SK-N-SH (cell line): ENCODE results near the gene PPIB. TPM values are rescaled to one million over a fixed set of nuclear protein-coding genes. Genes with fewer than 3 reads are reported as not detected.

ENCODE experiments used
- CTCF ChIA-PET: fragments of 300-600, 350-600 bp; formaldehyde crosslinking; extraction: SDS; loops from one replicate; lab custom pipeline; 2021; lab: Yijun Ruan, JAX
- POLR2A ChIA-PET: fragments of 350-600 bp; sonication (Branson Sonifier 250); formaldehyde crosslinking; extraction: SDS; loops from one replicate; lab custom pipeline; 2020; ENCODE audit warnings: antibody characterized with exemption, inconsistent platforms; lab: Yijun Ruan, JAX
- DNase-seq: peaks from one replicate; pipeline ENCODE4 v3.0.0; 2012
- H2AFZ ChIP-seq: fragments of 200-600 bp; sonication (generic); 2 replicates; pipeline ENCODE4 v1.8.1; 2016; ENCODE audit warnings: antibody characterized with exemption, mild to moderate bottlenecking, low read depth
- H3F3A ChIP-seq: fragments of 200-600 bp; sonication (generic); replicated peaks from 2 replicates; pipeline ENCODE3; 2016; ENCODE audit warnings: antibody characterized with exemption, mild to moderate bottlenecking; ENCODE audit not compliant: insufficient read depth
- H3K27ac ChIP-seq, 2 experiments: fragments of 200-500 bp in 1 of 2; fragments of 200-600 bp in 1 of 2; sonication (Bioruptor generic) in 1 of 2; sonication (generic), shearing (Covaris generic) in 1 of 2; 2 replicates each; pipeline versions ENCODE4 v1.5.1 to v1.6.1; 2014 to 2016; ENCODE audit warnings: low read depth in 2 of 2, inconsistent platforms in 1 of 2, low read length in 1 of 2, mild to moderate bottlenecking in 1 of 2, mixed read lengths in 1 of 2
- H3K27me3 ChIP-seq: fragments of 200-600 bp; sonication (generic), shearing (Covaris generic); 2 replicates; pipeline ENCODE4 v1.6.1; 2016; ENCODE audit warnings: mixed run types; ENCODE audit not compliant: insufficient read depth
- H3K36me3 ChIP-seq, 2 experiments: fragments of 200-500 bp in 1 of 2; fragments of 200-600 bp in 1 of 2; sonication (Bioruptor generic) in 1 of 2; sonication (generic) in 1 of 2; replicated peaks in 1 of 2; 2 replicates each; pipeline versions ENCODE3 to v1.5.1; 2014 to 2016; ENCODE audit warnings: low read length in 1 of 2, mild to moderate bottlenecking in 1 of 2; ENCODE audit not compliant: insufficient read depth in 2 of 2, control insufficient read depth in 1 of 2
- H3K4me1 ChIP-seq, 2 experiments: fragments of 200-500 bp in 1 of 2; fragments of 200-600 bp in 1 of 2; sonication (Bioruptor generic) in 1 of 2; sonication (generic), shearing (Covaris generic) in 1 of 2; 2 replicates each; pipeline versions ENCODE4 v1.5.1 to v1.6.1; 2014 to 2016; ENCODE audit warnings: low read depth in 1 of 2, low read length in 1 of 2, mixed run types in 1 of 2; ENCODE audit not compliant: insufficient read depth in 2 of 2, control insufficient read depth in 1 of 2
- H3K4me2 ChIP-seq: fragments of 200-600 bp; sonication (generic), shearing (Covaris generic); 2 replicates; pipeline ENCODE4 v1.6.1; 2017; ENCODE audit warnings: mixed run types
- H3K4me3 ChIP-seq, 2 experiments: fragments of 200-500 bp in 1 of 2; fragments of 200-600 bp in 1 of 2; sonication (Bioruptor generic) in 1 of 2; sonication (generic), shearing (Covaris generic) in 1 of 2; 2 replicates each; pipeline versions ENCODE4 v1.5.1 to v1.8.1; 2014 to 2016; ENCODE audit warnings: low read depth in 2 of 2, inconsistent platforms in 1 of 2, low read length in 1 of 2, mild to moderate bottlenecking in 1 of 2, mixed read lengths in 1 of 2, moderate library complexity in 1 of 2
- H3K79me2 ChIP-seq: fragments of 200-600 bp; sonication (generic); 2 replicates; pipeline ENCODE4 v1.8.1; 2017; ENCODE audit warnings: mild to moderate bottlenecking; ENCODE audit not compliant: insufficient read depth
- H3K9ac ChIP-seq: fragments of 200-600 bp; sonication (generic); 2 replicates; pipeline ENCODE4 v1.6.1; 2017; ENCODE audit warnings: mixed run types
- H3K9me2 ChIP-seq: fragments of 200-600 bp; sonication (generic); 2 replicates; pipeline ENCODE4 v1.6.1; 2017; ENCODE audit warnings: mixed run types
- H3K9me3 ChIP-seq: fragments of 200-600 bp; sonication (generic); 2 replicates; pipeline ENCODE4 v1.6.1; 2017; ENCODE audit warnings: mixed run types, mild to moderate bottlenecking, moderate library complexity
- H4K20me1 ChIP-seq: fragments of 200-600 bp; sonication (generic); 2 replicates; pipeline ENCODE4 v1.6.1; 2017; ENCODE audit warnings: mild to moderate bottlenecking, mixed run types; ENCODE audit not compliant: insufficient read depth
- CHD2 ChIP-seq: fragments of 150-350 bp; IDR thresholded peaks from 2 replicates; pipeline ENCODE4 v1.6.1; 2018; ENCODE audit warnings: low read length; ENCODE audit not compliant: partially characterized antibody
- ELF1 ChIP-seq: IDR thresholded peaks from 2 replicates; pipeline ENCODE4 v1.4.0; 2012
- EP300 ChIP-seq, 2 experiments: IDR thresholded peaks; 2 replicates each; pipeline versions ENCODE4 v1.4.0 to v1.6.1; 2012; ENCODE audit warnings: borderline replicate concordance in 1 of 2, low read depth in 1 of 2, low read length in 1 of 2
- FOXM1 ChIP-seq: IDR thresholded peaks from 2 replicates; pipeline ENCODE4 v1.4.0; 2012; ENCODE audit warnings: low read depth, mild to moderate bottlenecking
- GATA2 ChIP-seq: sonication (generic); formaldehyde crosslinking; IDR thresholded peaks from 2 replicates; pipeline ENCODE4 v1.5.0; 2020; ENCODE audit warnings: mild to moderate bottlenecking, missing genetic modification reagents
- JUND ChIP-seq: IDR thresholded peaks from 2 replicates; pipeline ENCODE4 v1.4.0; 2012
- MEF2A ChIP-seq: IDR thresholded peaks from 2 replicates; pipeline ENCODE4 v1.4.0; 2012; ENCODE audit warnings: low read depth, borderline replicate concordance
- NFIC ChIP-seq: IDR thresholded peaks from 2 replicates; pipeline ENCODE4 v1.4.0; 2012; ENCODE audit warnings: borderline replicate concordance
- RAD21 ChIP-seq: IDR thresholded peaks from 2 replicates; pipeline ENCODE4 v1.6.1; 2012; ENCODE audit warnings: mild to moderate bottlenecking, low read length
- RXRA ChIP-seq: IDR thresholded peaks from 2 replicates; pipeline ENCODE4 v1.4.0; 2012; ENCODE audit warnings: low read depth, mild to moderate bottlenecking, borderline replicate concordance
- SMC3 ChIP-seq: IDR thresholded peaks from 2 replicates; pipeline ENCODE4 v1.6.1; 2012; ENCODE audit warnings: low read depth, low read length, improper control_type of control experiment
- TAF1 ChIP-seq: IDR thresholded peaks from 2 replicates; pipeline ENCODE4 v1.6.1; 2012; ENCODE audit warnings: low read depth, mild to moderate bottlenecking, low read length, moderate library complexity, borderline replicate concordance
- USF2 ChIP-seq: fragments of 150-350 bp; IDR thresholded peaks from 2 replicates; pipeline ENCODE4 v1.6.1; 2017; ENCODE audit warnings: antibody characterized with exemption, low read length, low read depth, borderline replicate concordance
- ZBTB33 ChIP-seq: IDR thresholded peaks from 2 replicates; pipeline ENCODE4 v1.4.0; 2012; ENCODE audit warnings: low read depth, borderline replicate concordance
- WGBS: methylation state at CpG from one replicate; pipeline ENCODE4 v1.1.6; 2017; ENCODE audit warnings: low lambda C conversion rate; 5-methylcytosine and 5-hydroxymethylcytosine counted together
- polyA plus RNA-seq, 3 experiments: library from polyadenylated mRNA; depleted of rRNA; stranded (reverse); fragments of >200 nt; gene quantifications; 2 replicates each; pipeline ENCODE4 v1.2.3, GENCODE V29; 2012
- TF ChIP-seq, protein P1 (sequence below): IDR thresholded peaks from 2 replicates; pipeline ENCODE4 v1.4.0; 2012; ENCODE audit warnings: low read depth, borderline replicate concordance
- TF ChIP-seq, protein P2 (sequence below): fragments of 150-350 bp; IDR thresholded peaks from 2 replicates; pipeline ENCODE4 v1.6.1; 2016; ENCODE audit warnings: mild to moderate bottlenecking, low read depth, low read length
- TF ChIP-seq, protein P3 (sequence below): IDR thresholded peaks from 2 replicates; pipeline ENCODE4 v1.4.0; 2012; ENCODE audit warnings: low read depth
- TF ChIP-seq, protein P4 (sequence below): IDR thresholded peaks from 2 replicates; pipeline ENCODE4; 2012

PPIB gene
- polyA plus RNA-seq, 1 of the 3 experiments (the other 2 are of a cell fraction), result 1,379 TPM

DNA sequence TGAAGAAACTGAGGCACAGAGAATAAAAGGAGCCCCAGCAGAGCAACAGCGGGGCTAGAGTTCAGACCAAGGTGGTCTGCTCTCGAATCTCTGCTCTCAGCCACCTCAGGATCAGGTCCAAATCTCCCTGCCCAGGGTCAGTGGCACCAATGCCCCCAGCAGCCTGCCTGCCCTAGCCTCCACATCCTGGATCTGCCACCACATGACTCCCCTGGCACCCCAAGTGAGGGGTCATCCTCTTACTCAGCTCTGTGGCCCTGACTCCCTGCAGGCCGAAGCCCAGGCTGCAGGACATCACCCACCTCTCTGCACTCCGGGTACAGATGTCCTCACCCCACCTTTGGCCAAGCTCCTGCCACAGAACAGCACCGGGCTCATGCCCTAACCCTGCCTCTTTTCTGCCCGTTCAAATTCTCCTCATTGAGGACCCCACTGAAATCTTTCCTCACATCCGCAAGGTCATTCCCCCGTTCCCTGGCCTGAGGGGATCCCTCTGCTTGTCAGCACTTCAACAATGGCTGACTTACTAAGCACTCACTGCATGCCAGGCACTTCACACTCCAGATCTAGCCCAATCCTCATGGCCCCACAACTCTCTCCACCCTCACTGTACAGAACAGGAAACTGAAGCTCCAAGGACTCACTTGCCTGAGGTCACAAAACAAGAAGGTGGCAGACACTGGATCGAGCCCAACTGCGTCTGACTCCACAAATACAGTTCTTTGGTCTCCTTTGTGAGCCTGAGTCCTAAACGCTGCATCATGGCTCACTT, 4.3 kb downstream of the PPIB start (continued):
- TF ChIP-seq RAD21 (no peak), RXRA (no peak)
- TF ChIP-seq, protein P1, sequence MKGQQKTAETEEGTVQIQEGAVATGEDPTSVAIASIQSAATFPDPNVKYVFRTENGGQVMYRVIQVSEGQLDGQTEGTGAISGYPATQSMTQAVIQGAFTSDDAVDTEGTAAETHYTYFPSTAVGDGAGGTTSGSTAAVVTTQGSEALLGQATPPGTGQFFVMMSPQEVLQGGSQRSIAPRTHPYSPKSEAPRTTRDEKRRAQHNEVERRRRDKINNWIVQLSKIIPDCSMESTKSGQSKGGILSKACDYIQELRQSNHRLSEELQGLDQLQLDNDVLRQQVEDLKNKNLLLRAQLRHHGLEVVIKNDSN, result no peak

DNA sequence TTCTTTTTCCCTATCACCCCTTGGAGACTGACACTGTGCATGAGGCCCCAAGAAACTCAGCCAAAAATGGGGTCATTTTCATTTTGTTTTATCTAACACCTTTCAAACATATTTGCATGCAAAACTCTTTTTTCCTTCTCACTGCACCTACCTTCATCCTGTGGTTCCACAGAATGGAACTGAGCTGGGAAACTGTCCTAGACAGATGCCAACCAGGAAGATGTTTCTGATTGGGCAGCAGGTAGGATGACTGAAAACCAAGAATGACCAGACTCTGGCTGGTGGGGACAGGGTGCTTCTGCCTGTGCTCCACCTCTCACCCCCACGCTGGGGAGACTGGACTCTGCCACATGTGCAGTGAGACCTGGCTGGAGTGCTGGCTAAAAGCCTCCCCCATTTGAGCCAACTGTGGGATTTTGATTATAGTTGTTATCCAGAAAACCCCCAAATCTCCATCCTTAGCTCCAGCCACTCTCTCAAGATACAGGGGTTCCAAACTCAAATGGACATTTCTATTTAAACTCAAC, 5.2 kb downstream of the PPIB start:
- Histone ChIP-seq H3F3A (peaks cover 57% of the 10 kb centered on the region), H3K27me3 (no peaks in the 10 kb centered on the region), H3K4me3 (no peak overlapping the region)
- DNase-seq, result no peak
- TF ChIP-seq RAD21, result no peak
- TF ChIP-seq ZBTB33, result no peak
- no peak for TF ChIP-seq ELF1
- TF ChIP-seq TAF1, result no peak
- TF ChIP-seq EP300 (IDR thresholded peaks at IDR 0.05; ENCODE audit: borderline replicate concordance in 1 of 2, low read depth in 1 of 2, low read length in 1 of 2), result no peak
- no peak for TF ChIP-seq USF2
- TF ChIP-seq, protein P2, sequence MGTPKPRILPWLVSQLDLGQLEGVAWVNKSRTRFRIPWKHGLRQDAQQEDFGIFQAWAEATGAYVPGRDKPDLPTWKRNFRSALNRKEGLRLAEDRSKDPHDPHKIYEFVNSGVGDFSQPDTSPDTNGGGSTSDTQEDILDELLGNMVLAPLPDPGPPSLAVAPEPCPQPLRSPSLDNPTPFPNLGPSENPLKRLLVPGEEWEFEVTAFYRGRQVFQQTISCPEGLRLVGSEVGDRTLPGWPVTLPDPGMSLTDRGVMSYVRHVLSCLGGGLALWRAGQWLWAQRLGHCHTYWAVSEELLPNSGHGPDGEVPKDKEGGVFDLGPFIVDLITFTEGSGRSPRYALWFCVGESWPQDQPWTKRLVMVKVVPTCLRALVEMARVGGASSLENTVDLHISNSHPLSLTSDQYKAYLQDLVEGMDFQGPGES, result no peak
- no peak for TF ChIP-seq SMC3
- no peak for TF ChIP-seq FOXM1
- no peak for TF ChIP-seq GATA2 (CRISPR knock-in tag)
- TF ChIP-seq NFIC, result no peak
- no peak for TF ChIP-seq JUND
- TF ChIP-seq MEF2A, result no peak
- no peak for TF ChIP-seq RXRA
- TF ChIP-seq CHD2, result no peak
- TF ChIP-seq, protein P3, sequence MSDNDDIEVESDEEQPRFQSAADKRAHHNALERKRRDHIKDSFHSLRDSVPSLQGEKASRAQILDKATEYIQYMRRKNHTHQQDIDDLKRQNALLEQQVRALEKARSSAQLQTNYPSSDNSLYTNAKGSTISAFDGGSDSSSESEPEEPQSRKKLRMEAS, result no peak
- TF ChIP-seq, protein P4, sequence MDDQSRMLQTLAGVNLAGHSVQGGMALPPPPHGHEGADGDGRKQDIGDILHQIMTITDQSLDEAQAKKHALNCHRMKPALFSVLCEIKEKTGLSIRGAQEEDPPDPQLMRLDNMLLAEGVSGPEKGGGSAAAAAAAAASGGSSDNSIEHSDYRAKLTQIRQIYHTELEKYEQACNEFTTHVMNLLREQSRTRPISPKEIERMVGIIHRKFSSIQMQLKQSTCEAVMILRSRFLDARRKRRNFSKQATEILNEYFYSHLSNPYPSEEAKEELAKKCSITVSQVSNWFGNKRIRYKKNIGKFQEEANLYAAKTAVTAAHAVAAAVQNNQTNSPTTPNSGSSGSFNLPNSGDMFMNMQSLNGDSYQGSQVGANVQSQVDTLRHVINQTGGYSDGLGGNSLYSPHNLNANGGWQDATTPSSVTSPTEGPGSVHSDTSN, result no peak
- TF ChIP-seq, all 33 proteins: peak for 0
- H3K9me2 ChIP-seq, result no peaks in the 10 kb centered on the region
- CTCF ChIA-PET, result interaction anchor here (0.9 to 1.0 kb wide), 2 partner anchors 20 to 524 kb away, joined by 3 to 4 read pairs; no protein-coding TSS in a partner anchor
- POLR2A ChIA-PET, result no interaction called here
- no peak overlapping the region for H3K9ac ChIP-seq
- H3K4me1 ChIP-seq, result peaks cover 14 to 28% of the 10 kb centered on the region in 2 experiments; a peak in 3 of 4 replicates
- WGBS, result 100% methylated on average over 1 of the region's 1 CpG
- H3K27ac ChIP-seq, result 0 out of 4 replicates have a peak overlapping the region, but pooled peaks of 1 of the 2 experiments have one; percentile 21
- H2AFZ ChIP-seq, result no peak overlapping the region
- peaks cover 57 to 58% of the 10 kb centered on the region in 2 experiments for H3K36me3 ChIP-seq
- H4K20me1 ChIP-seq, result peaks cover 54% of the 10 kb centered on the region
- H3K4me2 ChIP-seq, result no peak overlapping the region
- H3K9me3 ChIP-seq, result no peaks in the 10 kb centered on the region
- peaks cover 33% of the 10 kb centered on the region for H3K79me2 ChIP-seq
